ENCODE data around the gene GINS1. TPM values are rescaled to one million over a fixed set of nuclear protein-coding genes. Genes with fewer than 3 reads are reported as not detected.
A peak's percentile ranks its signal among the peaks of the same experiment; 100 is the strongest.

The GINS1 gene
- total RNA-seq, result 10 to 100 TPM in 1 of 5 experiments, under 1 TPM in 4; 0.44 to 24.9 (median 0.81) TPM
- polyA plus RNA-seq, result 1 to 10 TPM in 1 of 2 donors, under 1 TPM in 1; 0.93 to 1.1 TPM
- 1.1 reads per million for total RNA-seq

DNA sequence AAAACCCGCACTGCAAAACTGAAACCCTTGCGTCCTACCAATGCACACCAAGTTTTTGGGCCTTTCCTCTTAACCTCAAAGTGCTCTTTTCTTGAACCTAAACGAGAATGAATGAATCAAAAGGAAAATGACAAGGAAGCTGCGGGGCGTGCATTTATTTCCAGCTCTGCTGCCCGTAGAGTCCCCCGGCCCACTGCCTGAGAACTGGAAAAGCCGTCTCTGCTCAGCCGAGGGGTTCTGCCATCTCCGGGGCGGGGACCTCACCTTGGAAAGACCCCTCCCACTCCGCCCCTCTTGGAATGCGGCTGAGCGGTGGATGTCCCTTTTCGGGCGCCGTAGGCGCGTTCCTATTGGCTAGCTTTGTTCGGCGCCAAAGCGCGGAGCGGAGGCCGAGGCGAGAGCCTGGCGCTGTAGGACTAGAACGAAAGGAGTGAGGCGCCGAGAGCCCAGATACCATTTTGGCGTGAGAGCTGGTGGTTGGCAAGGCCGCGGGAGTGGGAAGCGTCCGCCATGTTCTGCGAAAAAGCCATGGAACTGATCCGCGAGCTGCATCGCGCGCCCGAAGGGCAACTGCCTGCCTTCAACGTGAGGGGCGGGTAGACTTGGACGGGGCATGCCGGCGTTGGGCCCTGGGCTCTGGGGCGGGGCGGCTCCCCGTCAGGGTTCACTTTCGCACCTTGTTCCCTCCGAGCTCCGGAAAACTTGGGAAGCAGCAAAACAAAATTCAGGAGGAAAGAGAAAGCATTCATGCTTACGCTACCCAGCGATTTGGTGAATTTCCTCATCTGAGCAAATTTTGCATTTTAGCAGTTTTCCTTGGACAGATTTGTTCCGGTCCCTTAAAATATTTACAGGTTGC lies at the start of gene GINS1:
GINS1 (plus strand) TSS at position 363 of the 859 bp plus-strand sequence; CDS start at position 511, 148 bp downstream.
- Histone ChIP-seq H3K27ac (ENCODE audit: low read depth, low read length) (peak within 1 kb of the TSS; percentile 57), H3K27me3 (ENCODE audit: control insufficient read depth in 2 of 2, insufficient read depth in 2 of 2, low read length in 2 of 2) (no peaks in the 10 kb centered on the region), H3K36me3 (ENCODE audit: control insufficient read depth in 2 of 3, insufficient read depth in 3 of 3, low read length in 3 of 3) (no peaks in the 10 kb centered on the region), H3K4me3 (ENCODE audit: low read length) (peak within 1 kb of the TSS; percentile 75), H3K4me1 (ENCODE audit: control insufficient read depth in 2 of 2, insufficient read depth in 2 of 2, low read length in 2 of 2) (peaks cover 6 to 11% of the 10 kb centered on the region in 2 donors), H3K9me3 (ENCODE audit: control insufficient read depth in 2 of 3, low read length in 3 of 3) (peaks cover 0 to 15% (median 7%) of the 10 kb centered on the region in 3 experiments)
- peaks cover 0 to 12% (median 5%) of the 10 kb centered on the region in 5 donors for H3K36me3 Mint-ChIP-seq
- CTCF ChIA-PET, result interaction anchor here (1.2 to 1.7 kb wide), 3 partner anchors 9 to 111 kb away, joined by 3 to 8 read pairs (median 3); no protein-coding TSS in a partner anchor
- H3K4me3 Mint-ChIP-seq, result peak within 1 kb of the TSS; percentile 77 to 95 (median 92)
- H3K9me3 Mint-ChIP-seq, result peaks cover 0 to 22% (median 15%) of the 10 kb centered on the region in 11 donors
- peak within 1 kb of the TSS; percentile 28 to 93 (median 80) for H3K27ac Mint-ChIP-seq
- POLR2A ChIA-PET, result interaction anchor here (0.8 to 1.4 kb wide), 2 partner anchors 213 to 219 kb away, joined by 3 to 7 read pairs; partner anchors contain the start of gene ENTPD6
- peaks cover 4 to 25% (median 13%) of the 10 kb centered on the region in 7 donors for H3K4me1 Mint-ChIP-seq
- ATAC-seq (peak; percentile 94), DNase-seq (peak; percentile 56 to 92 (median 69))
- H3K27me3 Mint-ChIP-seq, result no peaks in the 10 kb centered on the region
- intact Hi-C loops (cut with micrococcal nuclease), result loop anchor here (1.0 to 5.0 kb wide), 7 partner anchors 17 to 415 kb away; partner anchors contain the start of genes ABHD12 (in 2 of the 2), NANP (in 2 of the 2), PYGB (in 2 of the 2) and ACSS1 (in 1 of the 2)

DNA sequence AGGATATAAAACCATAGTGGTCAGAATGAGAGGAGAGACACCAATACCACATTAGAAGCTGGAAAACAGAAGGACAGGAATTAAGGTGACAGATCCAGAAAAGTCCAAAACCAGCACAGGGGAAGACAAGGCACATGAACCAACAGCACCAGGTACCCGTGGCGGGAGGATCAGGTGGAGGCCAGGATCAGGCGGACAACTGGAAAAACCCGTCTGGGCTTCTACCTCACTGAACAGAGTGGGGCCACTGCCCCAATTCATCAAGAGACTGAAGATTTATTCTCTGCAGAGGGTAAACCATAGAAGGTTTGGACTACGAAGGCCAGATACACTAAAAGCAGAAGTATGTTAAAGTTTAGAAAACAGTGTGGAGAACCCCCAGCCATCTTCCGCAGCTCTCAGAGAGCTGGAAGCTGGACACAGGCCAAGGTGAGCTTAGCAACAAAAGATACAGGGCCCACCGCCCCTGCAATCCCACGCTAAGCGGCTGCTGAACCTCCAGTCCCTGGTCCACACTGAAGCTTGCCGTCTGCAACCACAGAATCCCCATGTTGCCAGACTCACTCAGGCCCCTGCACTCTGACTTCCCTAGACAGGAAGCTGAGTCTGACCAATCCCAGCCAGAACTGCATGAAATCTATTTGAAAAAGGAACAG lies 46.7 kb upstream of the GINS1 start:
- CTCF ChIA-PET, result no interaction called here

DNA sequence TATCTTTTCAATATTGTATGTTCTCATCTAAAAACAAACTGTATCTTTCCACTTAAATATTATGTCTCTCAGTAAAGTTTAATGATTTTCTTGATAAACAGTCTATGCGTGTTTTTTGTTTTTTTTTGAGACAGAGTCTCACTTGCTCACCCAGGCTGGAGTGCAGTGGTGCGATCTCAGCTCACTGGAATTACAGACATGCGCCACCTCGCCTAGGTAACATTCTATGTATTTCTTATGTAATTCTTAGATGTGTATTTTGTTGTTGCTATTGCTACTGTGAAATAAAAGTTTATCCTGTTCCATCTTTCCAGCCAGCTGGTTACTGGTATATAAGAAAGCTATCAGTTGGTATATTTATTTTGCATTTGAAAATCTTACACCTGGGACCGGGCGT lies 46.2 kb upstream of the GINS1 start:
- H3K36me3 ChIP-seq (ENCODE audit: control insufficient read depth in 2 of 3, insufficient read depth in 3 of 3, low read length in 3 of 3), result no peaks in the 10 kb centered on the region
- H3K27ac ChIP-seq (ENCODE audit: low read depth, low read length), result no peak overlapping the region
- peaks cover 10 to 33% (median 24%) of the 10 kb centered on the region in 7 donors for H3K4me1 Mint-ChIP-seq

More for the DNA sequence above, 46.7 kb upstream of the GINS1 start:
- POLR2A ChIA-PET, result no interaction called here
- Histone ChIP-seq H3K4me1 (ENCODE audit: control insufficient read depth in 2 of 2, insufficient read depth in 2 of 2, low read length in 2 of 2) (no peaks in the 10 kb centered on the region), H3K27me3 (ENCODE audit: control insufficient read depth in 2 of 2, insufficient read depth in 2 of 2, low read length in 2 of 2) (no peaks in the 10 kb centered on the region), H3K36me3 (ENCODE audit: control insufficient read depth in 2 of 3, insufficient read depth in 3 of 3, low read length in 3 of 3) (no peaks in the 10 kb centered on the region), H3K9me3 (ENCODE audit: control insufficient read depth in 2 of 3, low read length in 3 of 3) (no peaks in the 10 kb centered on the region), H3K4me3 (ENCODE audit: low read length) (no peak overlapping the region), H3K27ac (ENCODE audit: low read depth, low read length) (no peak overlapping the region)
- ATAC-seq (peak; percentile 70), DNase-seq (no peak)
- intact Hi-C loops (cut with micrococcal nuclease), result no loop called here
- Mint-ChIP-seq H3K27me3 (no peaks in the 10 kb centered on the region), H3K4me1 (peaks cover 10 to 38% (median 28%) of the 10 kb centered on the region in 7 donors), H3K36me3 (peaks cover 0 to 16% (median 9%) of the 10 kb centered on the region in 5 donors), H3K9me3 (peaks cover 0 to 5% (median 0%) of the 10 kb centered on the region in 11 donors), H3K27ac (peak overlapping the region in 1 of 9 donors; percentile 38), H3K4me3 (no peak overlapping the region)

DNA sequence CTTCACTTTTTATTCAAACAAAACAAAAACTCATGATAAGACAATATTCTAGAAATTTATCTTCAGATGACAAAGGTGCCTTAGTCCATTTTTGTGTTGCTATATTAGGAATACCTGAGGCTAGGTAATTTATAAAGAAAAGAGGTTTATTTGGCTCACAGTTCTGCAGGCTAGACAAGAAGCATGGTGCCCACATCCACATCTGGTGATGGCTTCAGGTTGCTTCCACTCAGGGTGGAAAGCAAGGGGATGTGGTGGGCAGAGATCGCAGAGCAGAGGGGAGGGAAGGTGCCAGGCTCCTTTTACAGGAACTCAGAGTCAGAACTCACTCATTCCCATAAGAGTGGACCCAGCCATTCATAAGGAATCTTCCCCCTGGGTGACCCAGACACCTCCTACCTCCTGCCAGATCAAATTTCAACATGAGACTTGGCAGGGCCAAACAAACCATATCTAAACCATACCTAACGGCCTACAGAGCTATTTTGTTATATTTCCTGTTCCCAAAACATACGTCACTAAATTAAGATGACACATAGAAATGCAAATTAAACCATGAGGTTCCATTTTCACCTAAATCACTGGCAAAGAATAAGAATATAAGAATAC lies 43.2 kb upstream of the GINS1 start:
- Mint-ChIP-seq H3K27me3 (no peaks in the 10 kb centered on the region), H3K36me3 (peaks cover 0 to 41% (median 22%) of the 10 kb centered on the region in 5 donors), H3K4me3 (no peak overlapping the region), H3K4me1 (peaks cover 3 to 15% (median 9%) of the 10 kb centered on the region in 7 donors), H3K9me3 (peaks cover 0 to 5% (median 0%) of the 10 kb centered on the region in 11 donors), H3K27ac (no peak overlapping the region)
- no peak overlapping the region for H3K27ac ChIP-seq (ENCODE audit: low read depth, low read length)
- H3K36me3 ChIP-seq (ENCODE audit: control insufficient read depth in 2 of 3, insufficient read depth in 3 of 3, low read length in 3 of 3), result no peaks in the 10 kb centered on the region
- no peak for ATAC-seq
- DNase-seq, result no peak
- intact Hi-C loops (cut with micrococcal nuclease), result no loop called here
- no peaks in the 10 kb centered on the region for H3K27me3 ChIP-seq (ENCODE audit: control insufficient read depth in 2 of 2, insufficient read depth in 2 of 2, low read length in 2 of 2)
- POLR2A ChIA-PET, result no interaction called here
- H3K4me1 ChIP-seq (ENCODE audit: control insufficient read depth in 2 of 2, insufficient read depth in 2 of 2, low read length in 2 of 2), result no peaks in the 10 kb centered on the region
- CTCF ChIA-PET, result no interaction called here
- no peak overlapping the region for H3K4me3 ChIP-seq (ENCODE audit: low read length)
- no peaks in the 10 kb centered on the region for H3K9me3 ChIP-seq (ENCODE audit: control insufficient read depth in 2 of 3, low read length in 3 of 3)

More for the DNA sequence above, 46.2 kb upstream of the GINS1 start:
- intact Hi-C loops (cut with micrococcal nuclease), result no loop called here
- Mint-ChIP-seq H3K4me3 (no peak overlapping the region), H3K9me3 (peaks cover 0 to 5% (median 0%) of the 10 kb centered on the region in 11 donors), H3K27ac (no peak overlapping the region), H3K27me3 (no peaks in the 10 kb centered on the region), H3K36me3 (peaks cover 0 to 16% (median 9%) of the 10 kb centered on the region in 5 donors)
- ChIA-PET POLR2A (no interaction called here), CTCF (no interaction called here)
- H3K9me3 ChIP-seq (ENCODE audit: control insufficient read depth in 2 of 3, low read length in 3 of 3), result no peaks in the 10 kb centered on the region
- ATAC-seq (no peak), DNase-seq (no peak)
- no peaks in the 10 kb centered on the region for H3K4me1 ChIP-seq (ENCODE audit: control insufficient read depth in 2 of 2, insufficient read depth in 2 of 2, low read length in 2 of 2)
- no peaks in the 10 kb centered on the region for H3K27me3 ChIP-seq (ENCODE audit: control insufficient read depth in 2 of 2, insufficient read depth in 2 of 2, low read length in 2 of 2)
- no peak overlapping the region for H3K4me3 ChIP-seq (ENCODE audit: low read length)

DNA sequence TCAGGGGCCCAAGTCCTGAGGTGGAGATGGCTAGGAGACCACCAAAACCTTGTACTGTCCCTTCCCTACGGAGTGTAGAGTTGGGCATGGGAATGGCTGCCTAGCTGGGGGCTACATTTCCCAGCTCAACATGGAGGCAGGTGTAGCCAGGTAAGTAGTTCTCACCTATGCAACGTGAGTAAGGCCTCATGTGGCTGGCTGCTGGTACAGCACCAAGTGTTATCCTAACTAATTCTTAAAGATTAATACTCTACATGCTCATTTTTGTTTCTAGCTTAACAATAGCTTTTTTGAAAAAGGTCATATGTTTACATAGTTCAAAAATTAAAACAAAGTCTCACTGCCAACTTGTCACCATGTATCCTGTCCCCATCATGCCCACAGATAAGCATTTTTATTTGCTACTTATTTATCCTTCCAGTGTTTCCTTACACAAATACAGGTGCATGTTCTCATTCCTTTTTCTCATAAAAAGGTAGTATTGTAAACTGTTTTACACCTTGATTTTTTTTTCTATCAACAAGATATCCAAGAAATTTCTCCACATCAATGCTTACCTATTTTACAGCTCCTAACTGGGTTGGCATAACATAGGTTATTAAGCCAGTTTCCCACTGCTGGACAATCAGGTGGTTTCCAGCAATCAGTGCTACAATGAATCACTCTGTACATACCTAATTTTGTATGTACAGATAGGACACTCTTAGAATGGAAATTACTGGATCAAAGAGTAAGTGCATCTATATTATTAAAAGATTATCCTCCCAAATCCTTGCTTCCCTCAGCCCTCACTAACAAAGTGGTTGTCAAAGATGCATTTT lies 42.4 kb upstream of the GINS1 start:
- H3K27me3 ChIP-seq (ENCODE audit: control insufficient read depth in 2 of 2, insufficient read depth in 2 of 2, low read length in 2 of 2), result no peaks in the 10 kb centered on the region
- Mint-ChIP-seq H3K9me3 (peaks cover 0 to 5% (median 0%) of the 10 kb centered on the region in 11 donors), H3K36me3 (peaks cover 0 to 43% (median 22%) of the 10 kb centered on the region in 5 donors), H3K27ac (no peak overlapping the region), H3K4me3 (no peak overlapping the region), H3K27me3 (no peaks in the 10 kb centered on the region), H3K4me1 (peaks cover 3 to 12% (median 9%) of the 10 kb centered on the region in 7 donors)
- no peak overlapping the region for H3K27ac ChIP-seq (ENCODE audit: low read depth, low read length)
- no peak overlapping the region for H3K4me3 ChIP-seq (ENCODE audit: low read length)
- no peaks in the 10 kb centered on the region for H3K36me3 ChIP-seq (ENCODE audit: control insufficient read depth in 2 of 3, insufficient read depth in 3 of 3, low read length in 3 of 3)
- ATAC-seq (no peak), DNase-seq (no peak)
- no peaks in the 10 kb centered on the region for H3K4me1 ChIP-seq (ENCODE audit: control insufficient read depth in 2 of 2, insufficient read depth in 2 of 2, low read length in 2 of 2)
- POLR2A ChIA-PET, result no interaction called here
- CTCF ChIA-PET, result no interaction called here
- intact Hi-C loops (cut with micrococcal nuclease), result no loop called here
- no peaks in the 10 kb centered on the region for H3K9me3 ChIP-seq (ENCODE audit: control insufficient read depth in 2 of 3, low read length in 3 of 3)

DNA sequence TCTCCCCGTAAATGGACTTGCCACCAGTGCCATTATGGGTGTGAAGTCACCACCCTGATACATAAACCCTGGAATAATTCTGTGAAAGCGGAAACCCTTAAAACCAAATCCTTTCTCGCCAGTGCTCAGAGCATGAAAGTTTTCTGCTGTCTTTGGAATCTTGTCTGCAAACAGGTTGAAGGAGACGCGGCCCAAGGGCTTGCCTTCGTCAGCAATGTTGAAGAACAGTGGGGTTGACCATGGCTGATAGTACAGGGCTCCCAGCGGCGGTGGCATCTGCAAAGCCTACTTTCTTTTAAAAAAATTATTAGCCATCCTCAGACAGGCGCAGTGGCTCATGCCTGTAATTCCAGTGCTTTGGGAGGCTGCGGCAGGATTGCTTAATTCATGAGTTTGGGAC lies 38.9 kb upstream of the GINS1 start:
- no peaks in the 10 kb centered on the region for H3K36me3 ChIP-seq (ENCODE audit: control insufficient read depth in 2 of 3, insufficient read depth in 3 of 3, low read length in 3 of 3)
- Mint-ChIP-seq H3K4me3 (no peak overlapping the region), H3K36me3 (peaks cover 1 to 54% (median 28%) of the 10 kb centered on the region in 5 donors), H3K9me3 (peaks cover 0 to 5% (median 0%) of the 10 kb centered on the region in 11 donors), H3K4me1 (peaks cover 0 to 12% (median 6%) of the 10 kb centered on the region in 7 donors), H3K27me3 (no peaks in the 10 kb centered on the region), H3K27ac (no peak overlapping the region)
- no peak overlapping the region for H3K27ac ChIP-seq (ENCODE audit: low read depth, low read length)
- POLR2A ChIA-PET, result no interaction called here
- intact Hi-C loops (cut with micrococcal nuclease), result no loop called here
- ATAC-seq (no peak), DNase-seq (no peak)
- CTCF ChIA-PET, result no interaction called here
- no peaks in the 10 kb centered on the region for H3K27me3 ChIP-seq (ENCODE audit: control insufficient read depth in 2 of 2, insufficient read depth in 2 of 2, low read length in 2 of 2)
- no peaks in the 10 kb centered on the region for H3K9me3 ChIP-seq (ENCODE audit: control insufficient read depth in 2 of 3, low read length in 3 of 3)
- no peaks in the 10 kb centered on the region for H3K4me1 ChIP-seq (ENCODE audit: control insufficient read depth in 2 of 2, insufficient read depth in 2 of 2, low read length in 2 of 2)
- no peak overlapping the region for H3K4me3 ChIP-seq (ENCODE audit: low read length)

Measured in naive thymus-derived CD4-positive, alpha-beta T cell (primary cell).